Panc1 (cell line): ENCODE results near the gene PCDHB9. TPM values are rescaled to one million over a fixed set of nuclear protein-coding genes. Genes with fewer than 3 reads are reported as not detected.
"Not testable (repeated sequence)": the region's sequence is repeated elsewhere in the genome, so short reads cannot be mapped to it uniquely, and the experiment has no call there.

Experiments
- ATAC-seq: fragments of 200-7000 bp; cut with Tn5 transposase; 2 replicates; pipeline ENCODE4 v1.9.1; 2020; ENCODE audit warnings: mild to moderate bottlenecking, moderate library complexity
- BruUV-seq: library from RNA; stranded (reverse); fragments of 400-500 nt; replicated peaks from 2 replicates; lab custom pipeline; 2021; lab: Mats Ljungman, UMichigan
- CTCF ChIA-PET: fragments of 300-600 bp; sonication (Branson Sonifier 250); formaldehyde crosslinking; loops from one replicate; lab custom pipeline; 2022; ENCODE audit warnings: antibody characterized with exemption; lab: Charles Lee
- POLR2A ChIA-PET: fragments of 300-600 bp; sonication (Branson Sonifier 250); formaldehyde crosslinking; loops from one replicate; lab custom pipeline; 2022; ENCODE audit warnings: antibody characterized with exemption; lab: Charles Lee
- DNase-seq: peaks from one replicate; pipeline ENCODE4 v3.0.0-alpha.2; 2010; ENCODE audit warnings: low read depth, low spot score
- H3K27ac ChIP-seq: 2 replicates; pipeline ENCODE4 v1.5.1; 2011; ENCODE audit warnings: mild to moderate bottlenecking, low read length, inconsistent platforms
- H3K27me3 ChIP-seq: fragments of 200-500 bp; sonication (Bioruptor generic); 2 replicates; pipeline ENCODE4 v1.6.0; 2014; ENCODE audit warnings: low read length, inconsistent platforms; ENCODE audit not compliant: control insufficient read depth, insufficient read depth
- H3K36me3 ChIP-seq: fragments of 200-500 bp; sonication (Bioruptor generic); 2 replicates; pipeline ENCODE4 v1.5.1; 2014; ENCODE audit warnings: inconsistent platforms, mild to moderate bottlenecking, low read length, moderate library complexity; ENCODE audit not compliant: control insufficient read depth, insufficient read depth
- H3K4me1 ChIP-seq: 2 replicates; pipeline ENCODE4 v1.5.1; 2011; ENCODE audit warnings: inconsistent platforms, mild to moderate bottlenecking, low read length, moderate library complexity; ENCODE audit not compliant: control insufficient read depth, insufficient read depth
- H3K4me3 ChIP-seq, 2 experiments: 2 replicates each; pipeline ENCODE4 v1.5.1; 2011 to 2012; ENCODE audit warnings: low read depth in 2 of 2, low read length in 2 of 2, mild to moderate bottlenecking in 2 of 2, inconsistent platforms in 1 of 2, moderate library complexity in 1 of 2
- H3K9me3 ChIP-seq: fragments of 200-500 bp; sonication (Bioruptor generic); 2 replicates; pipeline ENCODE4 v1.5.1; 2014; ENCODE audit warnings: low read depth, mild to moderate bottlenecking, inconsistent platforms, low read length, moderate library complexity; ENCODE audit not compliant: control insufficient read depth, insufficient read depth
- POLR2AphosphoS5 ChIP-seq: IDR thresholded peaks from 2 replicates; pipeline ENCODE4 v1.6.1; 2012; ENCODE audit warnings: mild to moderate bottlenecking, low read depth, low read length, moderate library complexity
- SIN3A ChIP-seq: IDR thresholded peaks from 2 replicates; pipeline ENCODE4 v1.6.1; 2012; ENCODE audit warnings: low read depth, mild to moderate bottlenecking, low read length, moderate library complexity, borderline replicate concordance; ENCODE audit not compliant: insufficient read depth
- TCF7L2 ChIP-seq: IDR thresholded peaks from 2 replicates; pipeline ENCODE4 v1.6.1; 2011; ENCODE audit warnings: mild to moderate bottlenecking, low read depth, low read length, inconsistent platforms
- in situ Hi-C: cut with HindIII; loops from 2 replicates; pipeline ENCODE4 v1.10.0; 2016; ENCODE audit warnings: low sequenced_read_pairs, low pct_unique_long_range_greater_than_20kb
- intact Hi-C: fragments of 100-400 bp; cut with micrococcal nuclease; formaldehyde crosslinking; loops from one replicate; pipeline ENCODE4 v1.10.0; 2022; ENCODE audit not compliant: unreplicated experiment
- total RNA-seq: library from RNA; stranded (reverse); gene quantifications from one replicate; pipeline ENCODE4 v1.2.1, GENCODE V29; 2021; ENCODE audit not compliant: unreplicated experiment
- TF ChIP-seq, protein P1 (sequence below), 2 experiments: IDR thresholded peaks; 2 replicates each; pipeline ENCODE4 v1.6.1; 2011 to 2012; ENCODE audit warnings: low read depth in 2 of 2, control low read depth in 1 of 2, low read length in 1 of 2, mild to moderate bottlenecking in 1 of 2, moderate library complexity in 1 of 2; ENCODE audit not compliant: insufficient read depth in 1 of 2

Gene PCDHB9
- total RNA-seq, 1 experiment from 2014 or later, result 1.8 TPM

DNA sequence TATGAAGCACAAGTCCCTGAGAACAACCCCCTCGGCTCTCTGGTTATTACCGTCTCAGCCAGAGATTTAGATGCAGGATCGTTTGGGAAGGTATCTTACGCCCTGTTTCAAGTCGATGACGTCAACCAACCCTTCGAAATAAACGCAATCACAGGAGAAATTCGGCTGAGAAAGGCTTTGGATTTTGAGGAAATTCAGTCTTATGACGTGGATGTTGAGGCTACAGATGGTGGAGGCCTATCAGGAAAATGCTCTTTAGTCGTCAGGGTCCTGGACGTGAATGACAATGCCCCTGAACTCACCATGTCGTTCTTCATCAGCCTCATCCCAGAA lies 36.0 kb upstream of the PCDHB9 start:
- no TSS peak for BruUV-seq
- intact Hi-C loops (no loop called here), in situ Hi-C loops (no loop called here)
- ChIA-PET POLR2A (no interaction called here), CTCF (interaction anchor here (0.6 kb wide), 1 partner anchor 56 kb away, joined by 3 read pairs; no protein-coding TSS in a partner anchor)
- no peaks in the 10 kb centered on the region for H3K27me3 ChIP-seq
- H3K36me3 ChIP-seq, result no peaks in the 10 kb centered on the region
- peak overlapping the region; percentile 39 to 45 for H3K4me3 ChIP-seq
- DNase-seq (no peak), ATAC-seq (no peak)
- H3K4me1 ChIP-seq, result peaks cover 4% of the 10 kb centered on the region; the same call in 1 of the 2 replicates
- TF ChIP-seq, protein P1, sequence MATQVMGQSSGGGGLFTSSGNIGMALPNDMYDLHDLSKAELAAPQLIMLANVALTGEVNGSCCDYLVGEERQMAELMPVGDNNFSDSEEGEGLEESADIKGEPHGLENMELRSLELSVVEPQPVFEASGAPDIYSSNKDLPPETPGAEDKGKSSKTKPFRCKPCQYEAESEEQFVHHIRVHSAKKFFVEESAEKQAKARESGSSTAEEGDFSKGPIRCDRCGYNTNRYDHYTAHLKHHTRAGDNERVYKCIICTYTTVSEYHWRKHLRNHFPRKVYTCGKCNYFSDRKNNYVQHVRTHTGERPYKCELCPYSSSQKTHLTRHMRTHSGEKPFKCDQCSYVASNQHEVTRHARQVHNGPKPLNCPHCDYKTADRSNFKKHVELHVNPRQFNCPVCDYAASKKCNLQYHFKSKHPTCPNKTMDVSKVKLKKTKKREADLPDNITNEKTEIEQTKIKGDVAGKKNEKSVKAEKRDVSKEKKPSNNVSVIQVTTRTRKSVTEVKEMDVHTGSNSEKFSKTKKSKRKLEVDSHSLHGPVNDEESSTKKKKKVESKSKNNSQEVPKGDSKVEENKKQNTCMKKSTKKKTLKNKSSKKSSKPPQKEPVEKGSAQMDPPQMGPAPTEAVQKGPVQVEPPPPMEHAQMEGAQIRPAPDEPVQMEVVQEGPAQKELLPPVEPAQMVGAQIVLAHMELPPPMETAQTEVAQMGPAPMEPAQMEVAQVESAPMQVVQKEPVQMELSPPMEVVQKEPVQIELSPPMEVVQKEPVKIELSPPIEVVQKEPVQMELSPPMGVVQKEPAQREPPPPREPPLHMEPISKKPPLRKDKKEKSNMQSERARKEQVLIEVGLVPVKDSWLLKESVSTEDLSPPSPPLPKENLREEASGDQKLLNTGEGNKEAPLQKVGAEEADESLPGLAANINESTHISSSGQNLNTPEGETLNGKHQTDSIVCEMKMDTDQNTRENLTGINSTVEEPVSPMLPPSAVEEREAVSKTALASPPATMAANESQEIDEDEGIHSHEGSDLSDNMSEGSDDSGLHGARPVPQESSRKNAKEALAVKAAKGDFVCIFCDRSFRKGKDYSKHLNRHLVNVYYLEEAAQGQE (IDR thresholded peaks at IDR 0.05; ENCODE audit: insufficient read depth in 1 of 2, low read depth in 2 of 2, low read length in 1 of 2), result no peak
- TF ChIP-seq POLR2AphosphoS5 (no peak), SIN3A (no peak), TCF7L2 (no peak)
- H3K9me3 ChIP-seq, result no peaks in the 10 kb centered on the region
- H3K27ac ChIP-seq, result no peak overlapping the region

DNA sequence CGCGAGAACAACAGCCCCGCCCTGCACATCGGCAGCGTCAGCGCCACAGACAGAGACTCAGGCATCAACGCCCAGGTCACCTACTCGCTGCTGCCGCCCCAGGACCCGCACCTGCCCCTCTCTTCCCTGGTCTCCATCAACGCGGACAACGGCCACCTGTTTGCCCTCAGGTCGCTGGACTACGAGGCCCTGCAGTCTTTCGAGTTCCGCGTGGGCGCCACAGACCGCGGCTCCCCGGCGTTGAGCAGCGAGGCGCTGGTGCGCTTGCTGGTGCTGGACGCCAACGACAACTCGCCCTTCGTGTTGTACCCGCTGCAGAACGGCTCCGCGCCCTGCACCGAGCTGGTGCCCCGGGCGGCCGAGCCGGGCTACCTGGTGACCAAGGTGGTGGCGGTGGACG lies 35.3 kb upstream of the PCDHB9 start:
- H3K27ac ChIP-seq, CTCF ChIA-PET, H3K4me3 ChIP-seq, H3K27me3 ChIP-seq, POLR2A ChIA-PET, H3K36me3 ChIP-seq, ATAC-seq, intact Hi-C loops, H3K9me3 ChIP-seq, in situ Hi-C loops, DNase-seq, H3K4me1 ChIP-seq, BruUV-seq: not testable (repeated sequence)

DNA sequence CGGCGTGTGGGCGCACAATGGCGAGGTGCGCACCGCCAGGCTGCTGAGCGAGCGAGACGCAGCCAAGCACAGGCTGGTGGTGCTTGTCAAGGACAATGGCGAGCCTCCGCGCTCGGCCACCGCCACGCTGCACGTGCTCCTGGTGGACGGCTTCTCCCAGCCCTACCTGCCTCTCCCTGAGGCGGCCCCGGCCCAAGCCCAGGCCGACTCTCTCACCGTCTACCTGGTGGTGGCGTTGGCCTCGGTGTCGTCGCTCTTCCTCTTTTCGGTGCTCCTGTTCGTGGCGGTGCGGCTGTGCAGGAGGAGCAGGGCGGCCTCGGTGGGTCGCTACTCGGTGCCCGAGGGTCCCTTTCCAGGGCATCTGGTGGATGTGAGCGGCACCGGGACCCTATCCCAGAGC lies 34.9 kb upstream of the PCDHB9 start:
- in situ Hi-C loops, intact Hi-C loops, H3K9me3 ChIP-seq, BruUV-seq, H3K4me3 ChIP-seq, POLR2A ChIA-PET, H3K4me1 ChIP-seq, H3K36me3 ChIP-seq, ATAC-seq, H3K27me3 ChIP-seq, H3K27ac ChIP-seq, DNase-seq: not testable (repeated sequence)
- CTCF ChIA-PET, result interaction anchor here (0.6 kb wide), 1 partner anchor 48 kb away, joined by 5 read pairs; no protein-coding TSS in a partner anchor
